ENCODE data around the gene SGCD.

The SGCD gene

GRCh38 chr5:156778139-156778706 lies 451.3 kb downstream of the SGCD start:
- DNase-seq (ENCODE audit: low read depth in 2 of 2): no peak

DNA sequence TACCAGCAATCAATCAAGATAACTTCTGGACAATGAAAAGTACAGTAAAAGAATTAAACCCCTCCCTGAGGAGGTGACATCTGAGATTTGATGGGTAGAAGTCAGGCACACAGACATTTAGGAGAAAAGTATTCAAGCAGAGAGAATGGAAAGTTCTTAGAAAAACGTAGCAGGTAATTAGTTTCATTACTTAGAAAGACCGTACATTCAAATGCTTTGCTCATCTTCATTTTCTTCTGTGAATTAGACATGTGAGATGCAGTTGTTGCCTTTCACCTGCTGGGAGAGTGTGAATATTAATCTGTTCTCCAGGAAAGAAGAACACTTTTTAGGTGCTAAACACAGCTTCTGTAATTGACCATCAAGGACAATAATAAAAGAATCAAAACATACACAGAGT lies 451.8 kb downstream of the SGCD start:
- DNase-seq (ENCODE audit: low read depth in 2 of 2): no peak

DNA sequence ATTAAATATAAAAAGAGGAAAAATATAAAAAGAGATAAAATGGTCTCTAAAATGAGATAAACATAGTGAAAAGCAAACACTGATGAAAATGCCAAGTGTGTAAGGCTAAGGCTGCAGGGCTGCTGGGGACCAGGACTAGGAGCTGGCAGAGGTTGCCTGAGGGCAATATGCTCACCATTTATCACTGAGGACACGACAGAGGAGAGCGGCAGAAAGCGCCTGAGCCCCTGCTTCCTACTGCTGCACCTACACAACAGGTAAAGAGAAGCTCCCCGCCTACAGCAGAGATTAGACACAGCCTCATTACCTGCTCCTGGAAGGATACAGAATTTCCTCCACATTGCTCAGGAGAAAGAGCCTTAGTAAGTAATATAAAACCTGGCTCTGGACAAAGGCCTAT lies 452.5 kb downstream of the SGCD start:
- DNase-seq (ENCODE audit: low read depth in 2 of 2): no peak

- DNase-seq (ENCODE audit: low read depth in 2 of 2): no peak
Observed at GRCh38 chr5:156783092-156783491, 456.1 kb downstream of the SGCD start.

DNA sequence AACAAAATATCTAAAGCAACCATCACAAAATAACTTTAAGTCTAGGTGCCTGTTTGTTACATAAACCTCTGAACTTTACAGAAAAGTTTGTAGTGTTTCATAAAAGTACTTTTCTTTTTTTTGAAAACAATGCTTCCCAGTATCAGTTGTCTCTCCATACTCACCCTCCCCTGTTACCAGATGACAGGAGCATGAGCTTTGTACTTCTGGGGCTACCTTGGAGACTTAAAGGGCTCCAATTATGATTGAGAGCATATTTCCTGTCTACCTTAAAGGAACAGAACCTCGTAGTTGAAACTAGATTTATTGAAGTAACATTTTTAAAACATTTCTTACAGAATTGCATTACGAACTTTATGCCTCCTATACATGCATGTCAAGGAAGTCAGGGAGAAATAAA lies 467.7 kb downstream of the SGCD start:
- no peak for DNase-seq (ENCODE audit: low read depth in 2 of 2)

GRCh38 chr5:156798201-156798600 lies 471.2 kb downstream of the SGCD start:
- no peak for DNase-seq (ENCODE audit: low read depth in 2 of 2)

- no peak for DNase-seq (ENCODE audit: low read depth in 2 of 2)
Observed at GRCh38 chr5:156799171-156799570, 472.2 kb downstream of the SGCD start.

GRCh38 chr5:156800929-156801328 lies 474.0 kb downstream of the SGCD start:
- DNase-seq (ENCODE audit: low read depth in 2 of 2): no peak

- no peak for DNase-seq (ENCODE audit: low read depth in 2 of 2)
Observed at GRCh38 chr5:156802501-156802900, 475.5 kb downstream of the SGCD start.

GRCh38 chr5:156803404-156803803 lies 476.4 kb downstream of the SGCD start:
- no peak for DNase-seq (ENCODE audit: low read depth in 2 of 2)

GRCh38 chr5:156812959-156813358 lies 486.0 kb downstream of the SGCD start:
- no peak for DNase-seq (ENCODE audit: low read depth in 2 of 2)

DNA sequence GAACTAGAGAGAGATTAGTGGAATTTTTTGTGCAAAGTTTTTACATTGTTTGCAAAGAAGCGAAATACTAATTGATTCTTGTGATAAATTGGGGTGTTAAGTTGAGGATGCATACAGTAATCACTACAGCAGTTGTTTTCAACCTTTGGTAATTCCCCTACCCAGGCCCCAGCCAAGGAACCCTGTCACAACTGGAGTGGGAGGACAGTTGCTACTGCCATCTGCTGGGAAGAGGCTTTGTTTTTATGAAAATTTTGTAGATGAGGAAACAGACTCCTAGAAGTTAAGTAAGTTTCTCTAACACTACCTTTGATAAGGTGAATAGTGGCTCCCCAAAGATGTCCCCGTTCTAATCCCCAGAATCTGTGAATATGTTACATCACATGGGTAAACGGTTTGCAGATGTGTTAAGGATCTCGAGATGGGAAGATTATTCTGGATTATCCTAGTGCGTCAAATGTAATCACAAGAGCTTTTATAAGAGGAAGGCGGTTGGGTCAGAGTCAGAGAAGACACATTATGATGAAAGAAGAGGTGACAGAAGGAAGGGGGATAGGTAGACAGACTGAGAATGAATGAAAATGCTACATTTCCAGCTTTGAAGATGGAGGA lies 489.1 kb downstream of the SGCD start:
- peak; percentile 5 to 7 for DNase-seq (ENCODE audit: low read depth in 2 of 2)
